HCT116 (cell line): ENCODE measurements around the gene FBXL19. TPM values are rescaled to one million over a fixed set of nuclear protein-coding genes. Genes with fewer than 3 reads are reported as not detected.

Source experiments
- ATAC-seq: fragments of 200-7000 bp; cut with Tn5 transposase; 2 replicates; pipeline ENCODE4 v1.9.1; 2020; ENCODE audit warnings: mild to moderate bottlenecking, moderate library complexity
- BruUV-seq: library from RNA; stranded (reverse); fragments of 400-500 nt; replicated peaks from 2 replicates; lab custom pipeline; 2021; lab: Mats Ljungman, UMichigan
- CTCF ChIA-PET: fragments of 300-600 bp; sonication (Branson Sonifier 250); formaldehyde crosslinking; loops from one replicate; lab custom pipeline; 2021; ENCODE audit warnings: antibody characterized with exemption; lab: Charles Lee
- POLR2A ChIA-PET: fragments of 300-600, 350-600 bp; sonication (Branson Sonifier 250); formaldehyde crosslinking; loops from one replicate; lab custom pipeline; 2021; ENCODE audit warnings: antibody characterized with exemption; lab: Charles Lee
- RAD21 ChIA-PET, 2 experiments: fragments of 300-600 bp; sonication (Branson Sonifier 250); formaldehyde crosslinking; loops; one replicate each; lab custom pipeline; 2023; ENCODE audit warnings: low total read pairs in 2 of 2; ENCODE audit not compliant: uncharacterized antibody in 2 of 2, unreplicated experiment in 2 of 2, low non-redundant PET in 1 of 2; lab: Charles Lee
- DNase-seq: peaks from one replicate; pipeline ENCODE4 v3.0.0-alpha.2; 2010; ENCODE audit warnings: low read depth, low spot score
- H2AFZ ChIP-seq: fragments of 200-600 bp; shearing (Covaris generic), sonication (generic); 2 replicates; pipeline ENCODE4 v1.6.1; 2017; ENCODE audit warnings: low read depth, mixed run types, mixed read lengths, antibody characterized with exemption, low read length; ENCODE audit not compliant: poor library complexity, severe bottlenecking
- H3K27ac ChIP-seq: 2 replicates; pipeline ENCODE4 v1.5.1; 2012; ENCODE audit warnings: low read depth, low read length
- H3K27me3 ChIP-seq: fragments of 200-600 bp; sonication (generic); 2 replicates; pipeline ENCODE4 v1.6.1; 2016; ENCODE audit warnings: mixed run types, low read length, mixed read lengths; ENCODE audit not compliant: insufficient read depth
- H3K36me3 ChIP-seq, 2 experiments: fragments of 200-500 bp in 1 of 2; fragments of 200-600 bp in 1 of 2; sonication (Bioruptor generic) in 1 of 2; sonication (generic) in 1 of 2; 2 replicates each; pipeline versions ENCODE4 v1.5.1 to v1.6.1; 2014 to 2016; ENCODE audit warnings: low read length in 2 of 2, inconsistent platforms in 1 of 2, mixed read lengths in 1 of 2, mixed run types in 1 of 2; ENCODE audit not compliant: insufficient read depth in 2 of 2, control insufficient read depth in 1 of 2
- H3K4me1 ChIP-seq, 2 experiments: fragments of 200-600 bp in 1 of 2; sonication (generic) in 1 of 2; 2 replicates each; pipeline versions ENCODE4 v1.5.1 to v1.6.1; 2012 to 2017; ENCODE audit warnings: low read length in 2 of 2, inconsistent platforms in 1 of 2, mild to moderate bottlenecking in 1 of 2, mixed read lengths in 1 of 2, mixed run types in 1 of 2, moderate library complexity in 1 of 2; ENCODE audit not compliant: insufficient read depth in 2 of 2, control insufficient read depth in 1 of 2
- H3K4me2 ChIP-seq: fragments of 200-600 bp; sonication (generic); 2 replicates; pipeline ENCODE4 v1.6.1; 2017; ENCODE audit warnings: mixed run types, low read length, mixed read lengths
- H3K4me3 ChIP-seq, 2 experiments: fragments of 200-600 bp in 1 of 2; sonication (generic) in 1 of 2; replicated peaks in 1 of 2; 2 replicates each; pipeline ENCODE4 v1.5.1; 2011 to 2016; ENCODE audit warnings: low read length in 2 of 2, control low read depth in 1 of 2, low read depth in 1 of 2, mild to moderate bottlenecking in 1 of 2, mixed read lengths in 1 of 2, mixed run types in 1 of 2
- H3K79me2 ChIP-seq: fragments of 200-600 bp; sonication (generic); 2 replicates; pipeline ENCODE4 v1.6.1; 2017; ENCODE audit warnings: mild to moderate bottlenecking, mixed run types, low read length, moderate library complexity, mixed read lengths; ENCODE audit not compliant: insufficient read depth
- H3K9ac ChIP-seq: fragments of 200-600 bp; sonication (generic); 2 replicates; pipeline ENCODE4 v1.6.1; 2016; ENCODE audit warnings: low read length, mixed read lengths
- H3K9me2 ChIP-seq: fragments of 200-600 bp; sonication (generic), shearing (Covaris generic); 2 replicates; pipeline ENCODE4 v1.6.1; 2017; ENCODE audit warnings: mixed run types, mild to moderate bottlenecking, moderate library complexity; ENCODE audit not compliant: insufficient read depth
- H3K9me3 ChIP-seq, 2 experiments: fragments of 200-500 bp in 1 of 2; fragments of 200-600 bp in 1 of 2; sonication (Bioruptor generic) in 1 of 2; sonication (generic) in 1 of 2; 2 replicates each; pipeline ENCODE4 v1.6.1; 2014 to 2017; ENCODE audit warnings: low read length in 2 of 2, mixed read lengths in 2 of 2, inconsistent platforms in 1 of 2, low read depth in 1 of 2, mild to moderate bottlenecking in 1 of 2, mixed run types in 1 of 2, moderate library complexity in 1 of 2; ENCODE audit not compliant: control insufficient read depth in 1 of 2, insufficient read depth in 1 of 2
- H4K20me1 ChIP-seq: fragments of 200-600 bp; sonication (generic), shearing (Covaris generic); 2 replicates; pipeline ENCODE4 v1.6.1; 2017; ENCODE audit warnings: mixed run types, mild to moderate bottlenecking, moderate library complexity; ENCODE audit not compliant: insufficient read depth
- CEBPB ChIP-seq: IDR thresholded peaks from 2 replicates; pipeline ENCODE4 v1.6.1; 2012; ENCODE audit warnings: low read depth
- EGR1 ChIP-seq: IDR thresholded peaks from 2 replicates; pipeline ENCODE4 v1.6.1; 2012; ENCODE audit warnings: low read depth
- ELF1 ChIP-seq: IDR thresholded peaks from 2 replicates; pipeline ENCODE4 v1.6.1; 2012; ENCODE audit warnings: low read depth, borderline replicate concordance
- EZH2 ChIP-seq: fragments of 200-600 bp; sonication (generic); IDR thresholded peaks from 2 replicates; pipeline ENCODE4 v1.6.1; 2017; ENCODE audit warnings: antibody characterized with exemption, mixed run types
- EZH2phosphoT487 ChIP-seq: fragments of 200-600 bp; IDR thresholded peaks from 2 replicates; pipeline ENCODE4 v1.6.1; 2018; ENCODE audit warnings: antibody characterized with exemption, borderline replicate concordance
- FOSL1 ChIP-seq: IDR thresholded peaks from 2 replicates; pipeline ENCODE4 v1.6.1; 2012; ENCODE audit warnings: low read depth
- JUND ChIP-seq: IDR thresholded peaks from 2 replicates; pipeline ENCODE4 v1.6.1; 2012
- POLR2A ChIP-seq: IDR thresholded peaks from 2 replicates; pipeline ENCODE4 v1.7.0; 2011; ENCODE audit warnings: borderline replicate concordance; ENCODE audit not compliant: insufficient read depth, insufficient read length; ENCODE audit errors: extremely low read depth
- POLR2AphosphoS5 ChIP-seq: IDR thresholded peaks from 2 replicates; pipeline ENCODE4 v1.6.1; 2011; ENCODE audit warnings: mild to moderate bottlenecking, low read depth, low read length, moderate library complexity
- RAD21 ChIP-seq: IDR thresholded peaks from 2 replicates; pipeline ENCODE4 v1.6.1; 2012; ENCODE audit warnings: low read depth, mild to moderate bottlenecking
- SIN3A ChIP-seq: IDR thresholded peaks from 2 replicates; pipeline ENCODE4 v1.6.1; 2012; ENCODE audit warnings: low read depth
- SRF ChIP-seq: IDR thresholded peaks from 2 replicates; pipeline ENCODE4 v1.6.1; 2012; ENCODE audit warnings: low read depth
- TCF7L2 ChIP-seq: IDR thresholded peaks from 2 replicates; pipeline ENCODE4 v1.7.0; 2011; ENCODE audit warnings: borderline replicate concordance, inconsistent platforms; ENCODE audit not compliant: insufficient read depth, insufficient read length; ENCODE audit errors: extremely low read depth
- ZFX ChIP-seq: fragments of 450-650 bp; IDR thresholded peaks from 2 replicates; pipeline ENCODE4 v1.6.1; 2017
- intact Hi-C: fragments of 100-400 bp; cut with micrococcal nuclease; formaldehyde crosslinking; loops from 2 replicates; pipeline ENCODE4 v1.10.0; 2022
- total RNA-seq: library from RNA; stranded (reverse); gene quantifications from one replicate; pipeline ENCODE4 v1.2.1, GENCODE V29; 2021; ENCODE audit not compliant: unreplicated experiment
- TF ChIP-seq, protein P1 (sequence below): IDR thresholded peaks from 2 replicates; pipeline ENCODE4 v1.6.1; 2012
- TF ChIP-seq, protein P2 (sequence below), 3 experiments: fragments of 200-600 bp in 1 of 3; sonication (generic) in 1 of 3; IDR thresholded peaks in 2 of 3; conservative IDR thresholded peaks in 1 of 3; 2 replicates each; pipeline ENCODE4 v1.5.1; 2012 to 2017; ENCODE audit warnings: low read depth in 2 of 3, low read length in 2 of 3, antibody characterized with exemption in 1 of 3, borderline replicate concordance in 1 of 3, control low read depth in 1 of 3, mild to moderate bottlenecking in 1 of 3, mixed read lengths in 1 of 3, mixed run types in 1 of 3, moderate library complexity in 1 of 3; ENCODE audit not compliant: insufficient read depth in 1 of 3
- TF ChIP-seq, protein P3 (sequence below): IDR thresholded peaks from 2 replicates; pipeline ENCODE4 v1.6.1; 2012; ENCODE audit warnings: low read depth

FBXL19 gene
- total RNA-seq, 1 experiment from 2014 or later = 45.2 TPM

DNA sequence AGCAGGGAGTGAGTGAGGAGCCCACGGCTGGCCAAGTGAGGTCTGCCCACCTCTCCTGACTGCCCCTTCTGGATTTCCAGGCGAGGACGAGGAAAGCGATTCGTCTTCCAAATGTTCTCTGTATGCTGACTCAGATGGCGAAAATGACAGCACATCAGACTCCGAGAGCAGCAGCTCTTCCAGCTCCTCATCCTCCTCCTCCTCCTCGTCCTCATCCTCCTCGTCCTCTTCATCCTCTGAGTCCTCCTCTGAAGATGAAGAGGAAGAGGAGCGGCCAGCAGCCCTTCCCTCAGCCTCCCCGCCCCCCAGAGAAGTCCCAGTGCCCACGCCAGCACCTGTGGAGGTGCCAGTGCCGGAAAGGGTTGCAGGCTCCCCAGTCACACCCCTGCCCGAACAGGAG, 47.9 kb downstream of the FBXL19 start:
- TF ChIP-seq EGR1 = no peak
- TF ChIP-seq POLR2AphosphoS5 = no peak
- TF ChIP-seq RAD21 = no peak
- no peak for TF ChIP-seq ZFX
- no peak for TF ChIP-seq CEBPB
- TF ChIP-seq JUND = no peak
- TF ChIP-seq TCF7L2 = no peak
- no peak for TF ChIP-seq EZH2
- TF ChIP-seq POLR2A = no peak
- no peak for TF ChIP-seq EZH2phosphoT487
- TF ChIP-seq SIN3A = no peak
- TF ChIP-seq ELF1 = no peak
- TF ChIP-seq SRF = no peak
- no peak for TF ChIP-seq FOSL1
- TF ChIP-seq, protein P1, sequence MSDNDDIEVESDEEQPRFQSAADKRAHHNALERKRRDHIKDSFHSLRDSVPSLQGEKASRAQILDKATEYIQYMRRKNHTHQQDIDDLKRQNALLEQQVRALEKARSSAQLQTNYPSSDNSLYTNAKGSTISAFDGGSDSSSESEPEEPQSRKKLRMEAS = no peak
- TF ChIP-seq, protein P2, sequence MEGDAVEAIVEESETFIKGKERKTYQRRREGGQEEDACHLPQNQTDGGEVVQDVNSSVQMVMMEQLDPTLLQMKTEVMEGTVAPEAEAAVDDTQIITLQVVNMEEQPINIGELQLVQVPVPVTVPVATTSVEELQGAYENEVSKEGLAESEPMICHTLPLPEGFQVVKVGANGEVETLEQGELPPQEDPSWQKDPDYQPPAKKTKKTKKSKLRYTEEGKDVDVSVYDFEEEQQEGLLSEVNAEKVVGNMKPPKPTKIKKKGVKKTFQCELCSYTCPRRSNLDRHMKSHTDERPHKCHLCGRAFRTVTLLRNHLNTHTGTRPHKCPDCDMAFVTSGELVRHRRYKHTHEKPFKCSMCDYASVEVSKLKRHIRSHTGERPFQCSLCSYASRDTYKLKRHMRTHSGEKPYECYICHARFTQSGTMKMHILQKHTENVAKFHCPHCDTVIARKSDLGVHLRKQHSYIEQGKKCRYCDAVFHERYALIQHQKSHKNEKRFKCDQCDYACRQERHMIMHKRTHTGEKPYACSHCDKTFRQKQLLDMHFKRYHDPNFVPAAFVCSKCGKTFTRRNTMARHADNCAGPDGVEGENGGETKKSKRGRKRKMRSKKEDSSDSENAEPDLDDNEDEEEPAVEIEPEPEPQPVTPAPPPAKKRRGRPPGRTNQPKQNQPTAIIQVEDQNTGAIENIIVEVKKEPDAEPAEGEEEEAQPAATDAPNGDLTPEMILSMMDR (IDR thresholded peaks at IDR 0.05 in 2 of 3, conservative IDR thresholded peaks at IDR 0.05 in 1 of 3; ENCODE audit: borderline replicate concordance in 1 of 3, insufficient read depth in 1 of 3, low read depth in 2 of 3, low read length in 2 of 3) = no peak
- TF ChIP-seq, protein P3, sequence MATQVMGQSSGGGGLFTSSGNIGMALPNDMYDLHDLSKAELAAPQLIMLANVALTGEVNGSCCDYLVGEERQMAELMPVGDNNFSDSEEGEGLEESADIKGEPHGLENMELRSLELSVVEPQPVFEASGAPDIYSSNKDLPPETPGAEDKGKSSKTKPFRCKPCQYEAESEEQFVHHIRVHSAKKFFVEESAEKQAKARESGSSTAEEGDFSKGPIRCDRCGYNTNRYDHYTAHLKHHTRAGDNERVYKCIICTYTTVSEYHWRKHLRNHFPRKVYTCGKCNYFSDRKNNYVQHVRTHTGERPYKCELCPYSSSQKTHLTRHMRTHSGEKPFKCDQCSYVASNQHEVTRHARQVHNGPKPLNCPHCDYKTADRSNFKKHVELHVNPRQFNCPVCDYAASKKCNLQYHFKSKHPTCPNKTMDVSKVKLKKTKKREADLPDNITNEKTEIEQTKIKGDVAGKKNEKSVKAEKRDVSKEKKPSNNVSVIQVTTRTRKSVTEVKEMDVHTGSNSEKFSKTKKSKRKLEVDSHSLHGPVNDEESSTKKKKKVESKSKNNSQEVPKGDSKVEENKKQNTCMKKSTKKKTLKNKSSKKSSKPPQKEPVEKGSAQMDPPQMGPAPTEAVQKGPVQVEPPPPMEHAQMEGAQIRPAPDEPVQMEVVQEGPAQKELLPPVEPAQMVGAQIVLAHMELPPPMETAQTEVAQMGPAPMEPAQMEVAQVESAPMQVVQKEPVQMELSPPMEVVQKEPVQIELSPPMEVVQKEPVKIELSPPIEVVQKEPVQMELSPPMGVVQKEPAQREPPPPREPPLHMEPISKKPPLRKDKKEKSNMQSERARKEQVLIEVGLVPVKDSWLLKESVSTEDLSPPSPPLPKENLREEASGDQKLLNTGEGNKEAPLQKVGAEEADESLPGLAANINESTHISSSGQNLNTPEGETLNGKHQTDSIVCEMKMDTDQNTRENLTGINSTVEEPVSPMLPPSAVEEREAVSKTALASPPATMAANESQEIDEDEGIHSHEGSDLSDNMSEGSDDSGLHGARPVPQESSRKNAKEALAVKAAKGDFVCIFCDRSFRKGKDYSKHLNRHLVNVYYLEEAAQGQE = no peak

More for the DNA sequence above, 47.9 kb downstream of the FBXL19 start:
- intact Hi-C loops = no loop called here
- H3K4me1 ChIP-seq = no peaks in the 10 kb centered on the region
- no peak overlapping the region for H2AFZ ChIP-seq
- ChIA-PET POLR2A (no interaction called here), CTCF (no interaction called here), RAD21 (no interaction called here)
- H3K36me3 ChIP-seq = peaks cover 40 to 45% of the 10 kb centered on the region in 2 experiments
- no peak overlapping the region for H3K4me2 ChIP-seq
- no peaks in the 10 kb centered on the region for H3K9me3 ChIP-seq
- no peak for DNase-seq
- H3K27ac ChIP-seq = no peak overlapping the region
- no peaks in the 10 kb centered on the region for H4K20me1 ChIP-seq
- H3K9me2 ChIP-seq = no peaks in the 10 kb centered on the region
- ATAC-seq = no peak
- BruUV-seq = no TSS peak
- no peak overlapping the region for H3K9ac ChIP-seq
- no peak overlapping the region for H3K4me3 ChIP-seq
- no peaks in the 10 kb centered on the region; the same call in 1 of the 2 replicates for H3K79me2 ChIP-seq
- H3K27me3 ChIP-seq = no peaks in the 10 kb centered on the region
